ENCODE measurements around the gene DLG2.

DLG2 gene

DNA sequence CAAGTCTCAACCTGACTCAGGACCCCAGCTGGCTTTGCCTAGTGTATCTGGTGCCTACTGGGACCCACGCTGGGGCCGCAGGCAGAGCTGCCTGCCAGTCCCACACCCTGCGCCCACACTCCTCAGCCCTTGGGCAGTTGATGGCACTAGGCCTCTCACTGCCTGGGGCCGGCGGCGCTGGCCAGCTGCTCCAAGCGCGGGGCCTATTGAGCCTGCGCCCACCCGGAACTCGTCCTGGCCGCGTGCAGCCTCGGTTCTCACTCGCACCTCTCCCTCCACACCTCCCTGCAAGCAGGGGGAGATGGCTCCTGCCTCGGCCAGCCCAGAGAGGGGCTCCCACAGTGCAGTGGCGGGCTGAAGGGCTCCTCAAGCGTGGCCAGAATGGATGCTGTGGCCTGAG, 1432.4 kb downstream of the DLG2 start:
- no peaks in the 10 kb centered on the region for H3K4me1 ChIP-seq (ENCODE audit: control insufficient read depth, insufficient read depth, low read length)
- 97% methylated on average over 18 of the region's 18 CpGs for WGBS, 2 experiments
- H3K27ac ChIP-seq (ENCODE audit: insufficient read depth, low read depth, low read length, poor library complexity, severe bottlenecking) = no peak overlapping the region
- H3K27me3 ChIP-seq (ENCODE audit: control insufficient read depth, insufficient read depth, low read length, poor library complexity, severe bottlenecking) = no peaks in the 10 kb centered on the region
- no peaks in the 10 kb centered on the region for H3K36me3 ChIP-seq (ENCODE audit: control insufficient read depth, insufficient read depth, low read length)
- H3K9me3 ChIP-seq (ENCODE audit: control insufficient read depth, low read length) = no peaks in the 10 kb centered on the region
- no peak overlapping the region for H3K4me3 ChIP-seq (ENCODE audit: insufficient read depth, low read depth, low read length)

- Histone ChIP-seq H3K36me3 (ENCODE audit: control insufficient read depth, insufficient read depth, low read length) (no peaks in the 10 kb centered on the region), H3K9me3 (ENCODE audit: control insufficient read depth, low read length) (no peaks in the 10 kb centered on the region), H3K27ac (ENCODE audit: insufficient read depth, low read depth, low read length, poor library complexity, severe bottlenecking) (no peak overlapping the region), H3K4me1 (ENCODE audit: control insufficient read depth, insufficient read depth, low read length) (no peaks in the 10 kb centered on the region), H3K27me3 (ENCODE audit: control insufficient read depth, insufficient read depth, low read length, poor library complexity, severe bottlenecking) (no peaks in the 10 kb centered on the region), H3K4me3 (ENCODE audit: insufficient read depth, low read depth, low read length) (no peak overlapping the region)
- 95 to 100% methylated on average over 2 of the region's 2 CpGs for WGBS, 2 experiments
These were observed 1433.4 kb downstream of the DLG2 start for GRCh38 chr11:84193706-84194105.

DNA sequence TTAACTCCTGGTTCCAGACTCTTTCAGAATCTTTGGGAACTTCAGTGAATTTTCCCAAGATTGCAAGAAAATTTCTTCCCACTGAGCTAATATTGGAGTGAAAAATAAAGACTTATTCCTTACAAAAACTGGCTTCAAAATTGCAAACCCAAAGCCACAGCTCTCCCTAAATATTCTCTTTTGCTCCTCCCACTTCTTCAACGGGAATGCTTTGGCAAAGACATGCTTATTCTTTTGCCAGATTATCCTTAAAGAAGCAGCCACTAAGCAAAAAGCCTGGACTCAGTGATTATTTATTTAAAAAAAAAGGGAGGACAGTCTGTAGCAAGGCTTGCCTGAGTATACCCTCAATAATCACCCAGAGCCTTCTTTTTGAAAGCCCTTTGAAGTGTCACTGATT, 1438.6 kb downstream of the DLG2 start:
- no peaks in the 10 kb centered on the region for H3K9me3 ChIP-seq (ENCODE audit: control insufficient read depth, low read length)
- H3K36me3 ChIP-seq (ENCODE audit: control insufficient read depth, insufficient read depth, low read length) = no peaks in the 10 kb centered on the region
- no peaks in the 10 kb centered on the region for H3K4me1 ChIP-seq (ENCODE audit: control insufficient read depth, insufficient read depth, low read length)
- H3K27me3 ChIP-seq (ENCODE audit: control insufficient read depth, insufficient read depth, low read length, poor library complexity, severe bottlenecking) = no peaks in the 10 kb centered on the region
- H3K27ac ChIP-seq (ENCODE audit: insufficient read depth, low read depth, low read length, poor library complexity, severe bottlenecking) = no peak overlapping the region
- H3K4me3 ChIP-seq (ENCODE audit: insufficient read depth, low read depth, low read length) = no peak overlapping the region
- WGBS, 2 experiments = 61 to 83% methylated on average over 1 of the region's 1 CpG

DNA sequence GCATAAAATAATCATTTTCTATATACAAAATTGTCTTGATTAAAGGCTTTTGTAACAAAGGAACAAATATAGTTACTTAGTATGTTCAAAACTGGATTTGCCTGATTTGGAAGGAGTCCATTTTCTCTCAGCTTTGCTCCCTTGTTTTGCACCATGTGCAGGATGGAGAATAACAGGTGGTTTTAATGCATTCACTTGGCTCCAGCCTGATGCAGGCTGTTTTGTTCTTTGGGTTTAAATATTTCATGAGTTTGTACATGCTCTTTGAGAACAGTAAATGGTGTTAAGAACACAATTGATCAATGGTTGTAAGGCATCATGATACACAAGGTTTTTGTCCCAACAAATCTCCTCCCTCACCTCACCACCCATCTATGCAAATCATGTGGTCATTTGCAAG, 1454.1 kb downstream of the DLG2 start:
- H3K9me3 ChIP-seq (ENCODE audit: control insufficient read depth, low read length) = no peaks in the 10 kb centered on the region
- no peaks in the 10 kb centered on the region for H3K36me3 ChIP-seq (ENCODE audit: control insufficient read depth, insufficient read depth, low read length)
- H3K4me3 ChIP-seq (ENCODE audit: insufficient read depth, low read depth, low read length) = no peak overlapping the region
- no peaks in the 10 kb centered on the region for H3K4me1 ChIP-seq (ENCODE audit: control insufficient read depth, insufficient read depth, low read length)
- no peaks in the 10 kb centered on the region for H3K27me3 ChIP-seq (ENCODE audit: control insufficient read depth, insufficient read depth, low read length, poor library complexity, severe bottlenecking)
- H3K27ac ChIP-seq (ENCODE audit: insufficient read depth, low read depth, low read length, poor library complexity, severe bottlenecking) = no peak overlapping the region

GRCh38 chr11:84165139-84165538, 1462.0 kb downstream of the DLG2 start:
- no peaks in the 10 kb centered on the region for H3K27me3 ChIP-seq (ENCODE audit: control insufficient read depth, insufficient read depth, low read length, poor library complexity, severe bottlenecking)
- 67% methylated on average over 1 of the region's 2 CpGs; no CpG with 5 or more reads in 1 of the 2 experiments for WGBS, 2 experiments
- H3K36me3 ChIP-seq (ENCODE audit: control insufficient read depth, insufficient read depth, low read length) = no peaks in the 10 kb centered on the region
- H3K27ac ChIP-seq (ENCODE audit: insufficient read depth, low read depth, low read length, poor library complexity, severe bottlenecking) = no peak overlapping the region
- H3K4me3 ChIP-seq (ENCODE audit: insufficient read depth, low read depth, low read length) = no peak overlapping the region
- H3K4me1 ChIP-seq (ENCODE audit: control insufficient read depth, insufficient read depth, low read length) = peaks cover 5% of the 10 kb centered on the region
- no peaks in the 10 kb centered on the region for H3K9me3 ChIP-seq (ENCODE audit: control insufficient read depth, low read length)

DNA sequence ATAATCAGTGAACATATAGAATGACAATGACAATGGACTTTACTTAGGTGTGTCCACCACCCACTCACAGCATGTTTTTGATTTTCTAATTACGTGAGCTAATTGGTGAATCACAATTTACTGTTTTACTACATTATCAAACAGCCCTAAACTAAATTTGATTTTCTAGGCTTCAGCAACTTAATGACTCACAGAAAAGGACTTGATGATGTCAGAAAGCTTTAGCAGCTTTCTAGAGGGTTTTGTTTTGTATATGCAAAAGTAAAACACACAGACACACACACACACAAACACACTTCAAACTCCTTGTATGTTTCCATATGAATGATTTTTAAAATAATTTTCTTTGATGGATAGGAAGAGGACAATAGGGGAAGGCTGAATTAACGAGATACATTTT, 1462.4 kb downstream of the DLG2 start:
- no peaks in the 10 kb centered on the region for H3K36me3 ChIP-seq (ENCODE audit: control insufficient read depth, insufficient read depth, low read length)
- peaks cover 5% of the 10 kb centered on the region for H3K4me1 ChIP-seq (ENCODE audit: control insufficient read depth, insufficient read depth, low read length)
- 83 to 100% methylated on average over 1 to 2 of the region's 2 CpGs for WGBS, 2 experiments
- no peaks in the 10 kb centered on the region for H3K9me3 ChIP-seq (ENCODE audit: control insufficient read depth, low read length)
- H3K27me3 ChIP-seq (ENCODE audit: control insufficient read depth, insufficient read depth, low read length, poor library complexity, severe bottlenecking) = no peaks in the 10 kb centered on the region
- H3K4me3 ChIP-seq (ENCODE audit: insufficient read depth, low read depth, low read length) = no peak overlapping the region
- no peak overlapping the region for H3K27ac ChIP-seq (ENCODE audit: insufficient read depth, low read depth, low read length, poor library complexity, severe bottlenecking)

GRCh38 chr11:84163116-84163515, 1464.0 kb downstream of the DLG2 start:
- H3K4me1 ChIP-seq (ENCODE audit: control insufficient read depth, insufficient read depth, low read length) = peaks cover 5% of the 10 kb centered on the region
- no peak overlapping the region for H3K27ac ChIP-seq (ENCODE audit: insufficient read depth, low read depth, low read length, poor library complexity, severe bottlenecking)
- H3K36me3 ChIP-seq (ENCODE audit: control insufficient read depth, insufficient read depth, low read length) = no peaks in the 10 kb centered on the region
- no peaks in the 10 kb centered on the region for H3K27me3 ChIP-seq (ENCODE audit: control insufficient read depth, insufficient read depth, low read length, poor library complexity, severe bottlenecking)
- no peaks in the 10 kb centered on the region for H3K9me3 ChIP-seq (ENCODE audit: control insufficient read depth, low read length)
- H3K4me3 ChIP-seq (ENCODE audit: insufficient read depth, low read depth, low read length) = no peak overlapping the region

GRCh38 chr11:84157639-84158038, 1469.5 kb downstream of the DLG2 start:
- Histone ChIP-seq H3K9me3 (ENCODE audit: control insufficient read depth, low read length) (no peaks in the 10 kb centered on the region), H3K4me3 (ENCODE audit: insufficient read depth, low read depth, low read length) (no peak overlapping the region), H3K4me1 (ENCODE audit: control insufficient read depth, insufficient read depth, low read length) (no peaks in the 10 kb centered on the region), H3K27me3 (ENCODE audit: control insufficient read depth, insufficient read depth, low read length, poor library complexity, severe bottlenecking) (no peaks in the 10 kb centered on the region), H3K27ac (ENCODE audit: insufficient read depth, low read depth, low read length, poor library complexity, severe bottlenecking) (no peak overlapping the region), H3K36me3 (ENCODE audit: control insufficient read depth, insufficient read depth, low read length) (no peaks in the 10 kb centered on the region)
- 94 to 98% methylated on average over 2 of the region's 3 CpGs for WGBS, 2 experiments

GRCh38 chr11:84146826-84147225, 1480.3 kb downstream of the DLG2 start:
- H3K27me3 ChIP-seq (ENCODE audit: control insufficient read depth, insufficient read depth, low read length, poor library complexity, severe bottlenecking) = no peaks in the 10 kb centered on the region
- H3K36me3 ChIP-seq (ENCODE audit: control insufficient read depth, insufficient read depth, low read length) = no peaks in the 10 kb centered on the region
- H3K4me1 ChIP-seq (ENCODE audit: control insufficient read depth, insufficient read depth, low read length) = no peaks in the 10 kb centered on the region
- no peak overlapping the region for H3K27ac ChIP-seq (ENCODE audit: insufficient read depth, low read depth, low read length, poor library complexity, severe bottlenecking)
- 90 to 94% methylated on average over 1 to 2 of the region's 2 CpGs for WGBS, 2 experiments
- H3K4me3 ChIP-seq (ENCODE audit: insufficient read depth, low read depth, low read length) = no peak overlapping the region
- no peaks in the 10 kb centered on the region for H3K9me3 ChIP-seq (ENCODE audit: control insufficient read depth, low read length)

- Histone ChIP-seq H3K36me3 (ENCODE audit: control insufficient read depth, insufficient read depth, low read length) (no peaks in the 10 kb centered on the region), H3K4me1 (ENCODE audit: control insufficient read depth, insufficient read depth, low read length) (no peaks in the 10 kb centered on the region), H3K27me3 (ENCODE audit: control insufficient read depth, insufficient read depth, low read length, poor library complexity, severe bottlenecking) (no peaks in the 10 kb centered on the region), H3K4me3 (ENCODE audit: insufficient read depth, low read depth, low read length) (no peak overlapping the region), H3K27ac (ENCODE audit: insufficient read depth, low read depth, low read length, poor library complexity, severe bottlenecking) (no peak overlapping the region), H3K9me3 (ENCODE audit: control insufficient read depth, low read length) (no peaks in the 10 kb centered on the region)
- 92 to 94% methylated on average over 4 of the region's 4 CpGs for WGBS, 2 experiments
These were observed 1481.4 kb downstream of the DLG2 start for GRCh38 chr11:84145616-84146185.

DNA sequence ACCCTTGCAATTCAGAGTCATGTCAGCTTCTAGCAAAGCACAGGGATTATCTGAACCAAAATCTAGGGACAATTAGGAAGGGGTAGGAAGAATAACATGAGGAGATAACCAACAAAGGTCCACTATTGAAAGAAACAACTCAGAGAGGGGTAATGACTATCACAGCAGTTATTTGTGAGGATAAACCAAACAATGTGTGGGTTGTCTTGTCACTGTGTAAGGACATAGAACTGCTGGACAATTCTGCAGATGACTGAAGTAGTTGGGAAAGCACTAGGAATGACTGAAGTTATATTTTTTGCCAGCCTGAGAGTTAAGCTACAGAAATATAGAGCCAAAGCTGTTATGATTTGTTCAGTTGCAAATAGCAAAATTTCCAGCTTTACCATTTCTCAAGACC, 1482.6 kb downstream of the DLG2 start:
- H3K4me1 ChIP-seq (ENCODE audit: control insufficient read depth, insufficient read depth, low read length) = no peaks in the 10 kb centered on the region
- no peaks in the 10 kb centered on the region for H3K36me3 ChIP-seq (ENCODE audit: control insufficient read depth, insufficient read depth, low read length)
- no peak overlapping the region for H3K27ac ChIP-seq (ENCODE audit: insufficient read depth, low read depth, low read length, poor library complexity, severe bottlenecking)
- no peaks in the 10 kb centered on the region for H3K9me3 ChIP-seq (ENCODE audit: control insufficient read depth, low read length)
- H3K4me3 ChIP-seq (ENCODE audit: insufficient read depth, low read depth, low read length) = no peak overlapping the region
- no peaks in the 10 kb centered on the region for H3K27me3 ChIP-seq (ENCODE audit: control insufficient read depth, insufficient read depth, low read length, poor library complexity, severe bottlenecking)
